IMR-90 (cell line): ENCODE measurements around the gene LRIG1.

Source experiments
- CEBPB ChIP-seq: IDR thresholded peaks from 2 replicates; pipeline ENCODE4 v1.6.1; 2012; ENCODE audit warnings: low read depth, low read length, improper control_type of control experiment
- CTCF ChIP-seq: conservative IDR thresholded peaks from 2 replicates; pipeline ENCODE4 v1.5.1; 2012; ENCODE audit warnings: mild to moderate bottlenecking, low read depth, low read length, improper control_type of control experiment
- MAFK ChIP-seq: IDR thresholded peaks from 2 replicates; pipeline ENCODE4 v1.6.1; 2012; ENCODE audit warnings: low read depth, low read length, improper control_type of control experiment
- MAZ ChIP-seq: IDR thresholded peaks from 2 replicates; pipeline ENCODE4 v1.6.1; 2012; ENCODE audit warnings: low read depth, mild to moderate bottlenecking, low read length, improper control_type of control experiment, moderate library complexity, borderline replicate concordance
- POLR2A ChIP-seq: IDR thresholded peaks from 2 replicates; pipeline ENCODE4 v1.6.1; 2012; ENCODE audit warnings: mild to moderate bottlenecking, low read depth, low read length
- RAD21 ChIP-seq: IDR thresholded peaks from 2 replicates; pipeline ENCODE4 v1.6.1; 2012; ENCODE audit warnings: low read length, improper control_type of control experiment
- RCOR1 ChIP-seq: IDR thresholded peaks from 2 replicates; pipeline ENCODE4 v1.6.1; 2012; ENCODE audit warnings: mild to moderate bottlenecking, low read length, improper control_type of control experiment; ENCODE audit not compliant: insufficient replicate concordance
- RFX5 ChIP-seq: IDR thresholded peaks from 2 replicates; pipeline ENCODE4 v1.8.0; 2012; ENCODE audit warnings: low read depth, mild to moderate bottlenecking, low read length, moderate library complexity
- USF2 ChIP-seq: fragments of 150-350 bp; IDR thresholded peaks from 2 replicates; pipeline ENCODE4 v1.6.1; 2017; ENCODE audit warnings: mild to moderate bottlenecking, antibody characterized with exemption, low read length, low read depth

- no peak for TF ChIP-seq CTCF
- TF ChIP-seq USF2 = no peak
- no peak for TF ChIP-seq POLR2A
- no peak for TF ChIP-seq RFX5
- TF ChIP-seq RCOR1 = no peak
- no peak for TF ChIP-seq RAD21
- TF ChIP-seq MAFK = no peak
- no peak for TF ChIP-seq MAZ
- no peak for TF ChIP-seq CEBPB
Observed at GRCh38 chr3:66437341-66437929, 63.4 kb downstream of the LRIG1 start.
